Measurements from ENCODE around the gene CFDP1.

The CFDP1 gene

GRCh38 chr16:75379339-75379738, 54.0 kb downstream of the CFDP1 start:
- TF ChIP-seq CTCF (IDR thresholded peaks at IDR 0.05; ENCODE audit: insufficient read depth, low read length) = no peak
- no peak for TF ChIP-seq POLR2AphosphoS5 (IDR thresholded peaks at IDR 0.05; ENCODE audit: low read depth)
- TF ChIP-seq SPI1 (IDR thresholded peaks at IDR 0.05; ENCODE audit: borderline replicate concordance, low read depth) = no peak
- TF ChIP-seq GABPA (IDR thresholded peaks at IDR 0.05; ENCODE audit: low read depth) = no peak
- TF ChIP-seq, protein P1, sequence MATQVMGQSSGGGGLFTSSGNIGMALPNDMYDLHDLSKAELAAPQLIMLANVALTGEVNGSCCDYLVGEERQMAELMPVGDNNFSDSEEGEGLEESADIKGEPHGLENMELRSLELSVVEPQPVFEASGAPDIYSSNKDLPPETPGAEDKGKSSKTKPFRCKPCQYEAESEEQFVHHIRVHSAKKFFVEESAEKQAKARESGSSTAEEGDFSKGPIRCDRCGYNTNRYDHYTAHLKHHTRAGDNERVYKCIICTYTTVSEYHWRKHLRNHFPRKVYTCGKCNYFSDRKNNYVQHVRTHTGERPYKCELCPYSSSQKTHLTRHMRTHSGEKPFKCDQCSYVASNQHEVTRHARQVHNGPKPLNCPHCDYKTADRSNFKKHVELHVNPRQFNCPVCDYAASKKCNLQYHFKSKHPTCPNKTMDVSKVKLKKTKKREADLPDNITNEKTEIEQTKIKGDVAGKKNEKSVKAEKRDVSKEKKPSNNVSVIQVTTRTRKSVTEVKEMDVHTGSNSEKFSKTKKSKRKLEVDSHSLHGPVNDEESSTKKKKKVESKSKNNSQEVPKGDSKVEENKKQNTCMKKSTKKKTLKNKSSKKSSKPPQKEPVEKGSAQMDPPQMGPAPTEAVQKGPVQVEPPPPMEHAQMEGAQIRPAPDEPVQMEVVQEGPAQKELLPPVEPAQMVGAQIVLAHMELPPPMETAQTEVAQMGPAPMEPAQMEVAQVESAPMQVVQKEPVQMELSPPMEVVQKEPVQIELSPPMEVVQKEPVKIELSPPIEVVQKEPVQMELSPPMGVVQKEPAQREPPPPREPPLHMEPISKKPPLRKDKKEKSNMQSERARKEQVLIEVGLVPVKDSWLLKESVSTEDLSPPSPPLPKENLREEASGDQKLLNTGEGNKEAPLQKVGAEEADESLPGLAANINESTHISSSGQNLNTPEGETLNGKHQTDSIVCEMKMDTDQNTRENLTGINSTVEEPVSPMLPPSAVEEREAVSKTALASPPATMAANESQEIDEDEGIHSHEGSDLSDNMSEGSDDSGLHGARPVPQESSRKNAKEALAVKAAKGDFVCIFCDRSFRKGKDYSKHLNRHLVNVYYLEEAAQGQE (IDR thresholded peaks at IDR 0.05; ENCODE audit: insufficient replicate concordance, low read depth) = no peak
- no peak for DNase-seq (ENCODE audit: low read depth in 1 of 2, low spot score in 1 of 2)
- Histone ChIP-seq H3K27ac (replicated peaks) (no peak overlapping the region), H3K27me3 (ENCODE audit: insufficient read depth, poor library complexity, severe bottlenecking) (no peaks in the 10 kb centered on the region), H3K4me3 (replicated peaks; ENCODE audit: insufficient read depth, low read length) (no peak overlapping the region)

DNA sequence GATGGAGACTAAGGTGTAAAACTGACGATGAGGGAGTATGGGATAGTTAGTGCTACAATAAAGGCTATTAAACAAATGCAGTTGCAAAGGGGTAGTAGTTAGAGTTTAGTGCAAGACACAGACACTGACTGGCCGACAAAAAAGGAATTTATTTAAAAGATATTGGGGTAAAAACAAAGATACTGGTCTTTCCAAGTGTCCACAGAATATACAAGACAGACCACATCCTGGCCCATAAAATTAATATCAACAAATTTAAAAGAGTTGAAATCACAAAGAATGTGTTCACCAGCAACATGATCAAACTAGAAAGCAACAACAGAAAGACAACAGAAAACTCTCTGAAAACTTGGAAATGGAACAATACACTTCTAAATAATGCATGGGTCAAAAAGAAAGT, 54.7 kb downstream of the CFDP1 start:
- TF ChIP-seq, protein P1 (IDR thresholded peaks at IDR 0.05; ENCODE audit: insufficient replicate concordance, low read depth) = no peak
- no peak overlapping the region for H3K27ac ChIP-seq (replicated peaks)
- no peak for DNase-seq (ENCODE audit: low read depth in 1 of 2, low spot score in 1 of 2)

GRCh38 chr16:75377729-75378386, 55.4 kb downstream of the CFDP1 start:
- DNase-seq (ENCODE audit: low read depth in 1 of 2, low spot score in 1 of 2) = peak in 1 of 2 experiments; percentile 4
- H3K27me3 ChIP-seq (ENCODE audit: insufficient read depth, poor library complexity, severe bottlenecking) = no peaks in the 10 kb centered on the region
- H3K27ac ChIP-seq (replicated peaks) = no peak overlapping the region
- no peak overlapping the region for H3K4me3 ChIP-seq (replicated peaks; ENCODE audit: insufficient read depth, low read length)
- TF ChIP-seq POLR2AphosphoS5 (IDR thresholded peaks at IDR 0.05; ENCODE audit: low read depth) (no peak), GABPA (IDR thresholded peaks at IDR 0.05; ENCODE audit: low read depth) (no peak), SPI1 (IDR thresholded peaks at IDR 0.05; ENCODE audit: borderline replicate concordance, low read depth) (no peak), CTCF (IDR thresholded peaks at IDR 0.05; ENCODE audit: insufficient read depth, low read length) (no peak)
- TF ChIP-seq, protein P1 (IDR thresholded peaks at IDR 0.05; ENCODE audit: insufficient replicate concordance, low read depth) = no peak

More for the DNA sequence above, 54.7 kb downstream of the CFDP1 start:
- Histone ChIP-seq H3K27me3 (ENCODE audit: insufficient read depth, poor library complexity, severe bottlenecking) (no peaks in the 10 kb centered on the region), H3K4me3 (replicated peaks; ENCODE audit: insufficient read depth, low read length) (no peak overlapping the region)
